Astrocyte (in vitro differentiated cells and primary cell): Measurements from ENCODE around the gene KLK10. TPM values are rescaled to one million over a fixed set of nuclear protein-coding genes. Genes with fewer than 3 reads are reported as not detected.

ENCODE experiments used
- DNase-seq: peaks from one replicate; pipeline ENCODE4 v3.0.0-alpha.2; 2010; ENCODE audit warnings: low read depth
- FAIRE-seq: peaks from 2 replicates; lab custom pipeline; 2011; peaks lifted over from hg19 to GRCh38; lab: Jason Lieb, UNC
- H2AFZ ChIP-seq: 2 replicates; pipeline ENCODE4 v1.6.0; 2012; ENCODE audit warnings: low read depth, low read length, inconsistent platforms
- H3K27ac ChIP-seq: 2 replicates; pipeline ENCODE4 v1.5.1; 2011; ENCODE audit warnings: low read depth, low read length, inconsistent platforms
- H3K27me3 ChIP-seq: 2 replicates; pipeline ENCODE4 v1.6.0; 2011; ENCODE audit warnings: low read length, inconsistent platforms; ENCODE audit not compliant: insufficient read depth
- H3K36me3 ChIP-seq: 2 replicates; pipeline ENCODE4 v1.5.1; 2011; ENCODE audit warnings: low read length, inconsistent platforms; ENCODE audit not compliant: insufficient read depth
- H3K4me1 ChIP-seq: 2 replicates; pipeline ENCODE4 v1.5.1; 2011; ENCODE audit warnings: low read length, inconsistent platforms; ENCODE audit not compliant: insufficient read depth
- H3K4me2 ChIP-seq: 2 replicates; pipeline ENCODE4 v1.6.0; 2012; ENCODE audit warnings: low read length, inconsistent platforms
- H3K4me3 ChIP-seq: 2 replicates; pipeline ENCODE4 v1.5.1; 2011; ENCODE audit warnings: low read depth, mild to moderate bottlenecking, low read length, inconsistent platforms; ENCODE audit not compliant: insufficient read depth
- H3K79me2 ChIP-seq: 2 replicates; pipeline ENCODE4 v1.6.0; 2012; ENCODE audit warnings: mild to moderate bottlenecking, low read length, inconsistent platforms; ENCODE audit not compliant: insufficient read depth
- H3K9ac ChIP-seq: 2 replicates; pipeline ENCODE4 v1.6.0; 2012; ENCODE audit warnings: mild to moderate bottlenecking, low read length, inconsistent platforms
- H3K9me3 ChIP-seq: 2 replicates; pipeline ENCODE4 v1.5.1; 2012; ENCODE audit warnings: low read depth, mild to moderate bottlenecking, low read length, inconsistent platforms; ENCODE audit not compliant: insufficient read depth
- H4K20me1 ChIP-seq: 2 replicates; pipeline ENCODE4 v1.6.0; 2012; ENCODE audit warnings: low read length, inconsistent platforms; ENCODE audit not compliant: insufficient read depth
- H3K27ac Mint-ChIP-seq: one replicate; pipeline ENCODE4 v1.8.0; 2021; ENCODE audit warnings: mild to moderate bottlenecking, mixed read lengths; ENCODE audit not compliant: unreplicated experiment
- H3K27me3 Mint-ChIP-seq: one replicate; pipeline ENCODE4 v1.8.0; 2021; ENCODE audit warnings: low read depth, mixed read lengths; ENCODE audit not compliant: unreplicated experiment
- H3K36me3 Mint-ChIP-seq: one replicate; pipeline ENCODE4 v1.8.0; 2021; ENCODE audit warnings: low read depth, mixed read lengths; ENCODE audit not compliant: unreplicated experiment
- H3K4me1 Mint-ChIP-seq: one replicate; pipeline ENCODE4 v1.8.0; 2021; ENCODE audit warnings: low read depth, mixed read lengths; ENCODE audit not compliant: unreplicated experiment
- H3K4me3 Mint-ChIP-seq: one replicate; pipeline ENCODE4 v1.8.0; 2021; ENCODE audit warnings: mild to moderate bottlenecking, moderate library complexity, mixed read lengths; ENCODE audit not compliant: unreplicated experiment
- H3K9me3 Mint-ChIP-seq: one replicate; pipeline ENCODE4 v1.8.0; 2021; ENCODE audit warnings: mild to moderate bottlenecking, mixed read lengths; ENCODE audit not compliant: unreplicated experiment
- EZH2 ChIP-seq: IDR thresholded peaks from 2 replicates; pipeline ENCODE4 v1.6.1; 2012; ENCODE audit warnings: mild to moderate bottlenecking, low read length, inconsistent platforms; ENCODE audit not compliant: insufficient read depth
- total RNA-seq: library from RNA; stranded (reverse); gene quantifications from 2 replicates; pipeline ENCODE4 v1.2.1, GENCODE V29; 2021
- TF ChIP-seq, protein P1 (sequence below): IDR thresholded peaks from 2 replicates; pipeline ENCODE4 v1.5.1; 2011; ENCODE audit warnings: low read depth, mild to moderate bottlenecking, inconsistent platforms, low read length, moderate library complexity; ENCODE audit not compliant: insufficient read depth

The KLK10 gene
- total RNA-seq, 1 donor from 2014 or later: 0.30 TPM

- Histone ChIP-seq H3K27me3 (no peaks in the 10 kb centered on the region), H3K36me3 (no peaks in the 10 kb centered on the region), H3K27ac (no peak overlapping the region), H4K20me1 (no peaks in the 10 kb centered on the region), H3K4me1 (no peaks in the 10 kb centered on the region), H3K4me2 (no peak overlapping the region), H2AFZ (no peak overlapping the region), H3K4me3 (no peak overlapping the region), H3K9me3 (no peaks in the 10 kb centered on the region), H3K9ac (no peak overlapping the region), H3K79me2 (no peaks in the 10 kb centered on the region)
- Mint-ChIP-seq H3K36me3 (no peaks in the 10 kb centered on the region), H3K27ac (no peak overlapping the region), H3K4me3 (no peak overlapping the region), H3K4me1 (no peaks in the 10 kb centered on the region), H3K9me3 (no peaks in the 10 kb centered on the region), H3K27me3 (peaks cover 60% of the 10 kb centered on the region)
- TF ChIP-seq, protein P1, sequence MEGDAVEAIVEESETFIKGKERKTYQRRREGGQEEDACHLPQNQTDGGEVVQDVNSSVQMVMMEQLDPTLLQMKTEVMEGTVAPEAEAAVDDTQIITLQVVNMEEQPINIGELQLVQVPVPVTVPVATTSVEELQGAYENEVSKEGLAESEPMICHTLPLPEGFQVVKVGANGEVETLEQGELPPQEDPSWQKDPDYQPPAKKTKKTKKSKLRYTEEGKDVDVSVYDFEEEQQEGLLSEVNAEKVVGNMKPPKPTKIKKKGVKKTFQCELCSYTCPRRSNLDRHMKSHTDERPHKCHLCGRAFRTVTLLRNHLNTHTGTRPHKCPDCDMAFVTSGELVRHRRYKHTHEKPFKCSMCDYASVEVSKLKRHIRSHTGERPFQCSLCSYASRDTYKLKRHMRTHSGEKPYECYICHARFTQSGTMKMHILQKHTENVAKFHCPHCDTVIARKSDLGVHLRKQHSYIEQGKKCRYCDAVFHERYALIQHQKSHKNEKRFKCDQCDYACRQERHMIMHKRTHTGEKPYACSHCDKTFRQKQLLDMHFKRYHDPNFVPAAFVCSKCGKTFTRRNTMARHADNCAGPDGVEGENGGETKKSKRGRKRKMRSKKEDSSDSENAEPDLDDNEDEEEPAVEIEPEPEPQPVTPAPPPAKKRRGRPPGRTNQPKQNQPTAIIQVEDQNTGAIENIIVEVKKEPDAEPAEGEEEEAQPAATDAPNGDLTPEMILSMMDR: no peak
- no peak for TF ChIP-seq EZH2
- DNase-seq (no peak), FAIRE-seq (no peak)
Observed at GRCh38 chr19:51024924-51025323, 5.4 kb upstream of the KLK10 start.

DNA sequence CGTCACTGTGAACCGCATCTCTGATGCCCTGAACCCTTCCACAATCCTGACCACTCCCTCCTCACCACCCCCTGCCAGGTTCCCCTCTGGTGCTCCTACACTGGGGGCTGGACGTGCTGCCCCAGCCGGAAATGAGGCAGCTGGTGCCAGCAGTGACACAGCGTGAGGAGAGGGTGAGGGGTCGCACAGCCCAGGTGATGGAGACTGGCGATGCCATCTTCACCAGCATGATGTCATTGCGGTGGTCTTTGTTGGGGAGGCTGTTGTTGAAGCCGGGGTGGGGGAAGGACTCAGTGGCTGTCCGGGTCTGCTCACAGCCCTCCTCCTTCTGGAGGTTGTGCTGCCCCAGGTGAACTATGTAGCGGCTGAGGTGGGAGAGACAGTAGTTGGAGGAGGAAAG is 4.4 kb upstream of the KLK10 start:
- no peak for FAIRE-seq
- Histone ChIP-seq H3K9ac (no peak overlapping the region), H3K36me3 (no peaks in the 10 kb centered on the region), H2AFZ (no peak overlapping the region), H3K79me2 (no peaks in the 10 kb centered on the region), H3K9me3 (no peaks in the 10 kb centered on the region), H4K20me1 (no peaks in the 10 kb centered on the region), H3K27ac (no peak overlapping the region), H3K4me3 (no peak overlapping the region), H3K4me1 (no peaks in the 10 kb centered on the region), H3K4me2 (no peak overlapping the region), H3K27me3 (no peaks in the 10 kb centered on the region)
- Mint-ChIP-seq H3K4me1 (no peaks in the 10 kb centered on the region), H3K4me3 (no peak overlapping the region), H3K27me3 (peaks cover 57% of the 10 kb centered on the region), H3K9me3 (no peaks in the 10 kb centered on the region), H3K36me3 (no peaks in the 10 kb centered on the region), H3K27ac (no peak overlapping the region)
- TF ChIP-seq, protein P1: no peak
- TF ChIP-seq EZH2: no peak
- DNase-seq: no peak

- TF ChIP-seq, protein P1: no peak
- no peak for TF ChIP-seq EZH2
- H3K36me3 ChIP-seq: no peaks in the 10 kb centered on the region
- Mint-ChIP-seq H3K27me3 (peaks cover 57% of the 10 kb centered on the region), H3K9me3 (peaks cover 2% of the 10 kb centered on the region), H3K4me1 (peaks cover 2% of the 10 kb centered on the region), H3K4me3 (no peak overlapping the region), H3K36me3 (no peaks in the 10 kb centered on the region), H3K27ac (no peak overlapping the region)
- FAIRE-seq (no peak), DNase-seq (no peak)
- no peak overlapping the region for H3K9ac ChIP-seq
- no peak overlapping the region for H3K4me3 ChIP-seq
- no peaks in the 10 kb centered on the region for H3K79me2 ChIP-seq
- H4K20me1 ChIP-seq: no peaks in the 10 kb centered on the region
- H3K27ac ChIP-seq: no peak overlapping the region
- no peaks in the 10 kb centered on the region for H3K4me1 ChIP-seq
- H2AFZ ChIP-seq: no peak overlapping the region
- no peaks in the 10 kb centered on the region for H3K27me3 ChIP-seq
- no peak overlapping the region for H3K4me2 ChIP-seq
- no peaks in the 10 kb centered on the region for H3K9me3 ChIP-seq
Observed at GRCh38 chr19:51022526-51022925, 3.0 kb upstream of the KLK10 start.
